HG03575 (cell line): ENCODE data around the gene TNKS2.
"Not testable (repeated sequence)": the region's sequence is repeated elsewhere in the genome, so short reads cannot be mapped to it uniquely, and the experiment has no call there.

Source experiments
- ATAC-seq: cut with Tn5 transposase; IDR thresholded peaks from one replicate; pipeline ENCODE4 v1.9.1; 2021; ENCODE audit not compliant: unreplicated experiment, insufficient number of reproducible peaks, low FRiP score; ENCODE audit errors: extremely low read depth

The TNKS2 gene

DNA sequence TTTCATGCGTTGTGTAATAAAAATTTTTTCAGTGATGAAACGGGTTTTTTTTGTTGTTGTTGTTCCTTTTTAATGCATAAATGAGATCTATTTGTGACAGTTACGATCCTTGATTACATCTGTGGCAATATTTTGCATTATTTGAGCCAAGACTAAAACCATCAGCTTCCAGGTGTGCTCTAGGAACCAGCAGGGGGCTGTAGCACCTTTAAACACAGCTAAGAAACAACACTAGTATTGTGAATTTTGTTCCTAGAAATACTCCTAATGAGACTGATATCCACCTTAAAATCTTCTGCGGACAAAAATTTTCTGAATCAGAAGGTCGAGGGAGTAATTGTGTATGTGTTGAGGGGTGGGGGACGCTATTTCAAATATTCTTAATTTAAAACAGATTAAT is 58.4 kb downstream of the TNKS2 start:
- ATAC-seq = no peak

DNA sequence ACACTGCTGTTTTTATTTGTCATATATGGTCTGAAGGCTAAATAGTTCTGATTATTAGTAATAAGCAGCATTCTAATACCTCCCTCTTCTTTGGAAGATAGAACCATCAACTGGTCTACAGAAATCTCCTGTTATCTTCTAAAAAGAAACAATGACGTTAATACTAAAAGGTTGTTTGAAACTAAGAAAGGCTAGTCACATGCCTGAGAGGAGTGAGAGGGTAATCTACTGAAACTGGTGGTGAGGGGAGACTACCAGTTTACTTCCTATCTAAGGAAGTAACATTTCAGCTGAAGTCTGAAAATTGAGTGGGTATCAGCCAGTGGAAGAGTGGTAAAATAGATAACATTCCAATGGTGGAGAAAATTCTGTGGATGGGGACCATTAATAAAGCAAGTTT is 62.7 kb downstream of the TNKS2 start:
- no peak for ATAC-seq

DNA sequence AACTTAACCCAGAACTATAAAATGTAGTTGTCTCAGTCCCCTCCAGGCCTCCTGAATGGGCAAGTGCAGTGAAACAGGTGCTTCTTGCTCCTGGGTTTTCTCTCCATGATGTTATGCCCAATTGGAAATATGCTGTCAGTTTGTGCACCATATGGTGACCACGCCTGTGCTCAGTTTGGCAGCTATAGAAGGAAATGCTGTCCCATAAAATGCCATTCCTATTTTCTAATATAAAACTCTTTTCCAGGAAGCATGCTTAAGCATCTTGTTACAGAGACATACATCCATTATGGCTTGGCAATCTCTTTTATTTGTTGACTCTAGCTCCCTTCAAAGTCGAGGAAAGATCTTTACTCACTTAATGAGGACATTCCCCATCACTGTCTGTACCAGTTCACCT is 65.9 kb downstream of the TNKS2 start:
- ATAC-seq = no peak

DNA sequence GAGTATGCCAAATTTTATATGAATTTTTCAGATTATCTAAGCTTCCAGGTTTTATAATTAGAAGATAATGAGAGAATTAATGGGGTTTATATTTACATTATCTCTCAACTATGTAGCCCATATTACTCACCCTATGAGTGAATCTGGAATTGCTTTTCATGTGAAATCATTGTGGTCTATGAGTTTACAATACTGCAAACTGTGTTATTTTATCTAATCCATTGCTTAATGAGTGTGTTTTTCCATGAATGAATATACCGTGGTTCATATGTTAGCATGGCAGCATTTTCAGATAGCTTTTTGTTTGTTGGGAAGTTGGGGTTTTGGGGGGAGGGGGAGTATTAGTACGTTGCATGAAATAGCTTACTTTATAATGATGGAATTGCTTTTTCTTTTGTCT is 66.5 kb downstream of the TNKS2 start:
- ATAC-seq = no peak

DNA sequence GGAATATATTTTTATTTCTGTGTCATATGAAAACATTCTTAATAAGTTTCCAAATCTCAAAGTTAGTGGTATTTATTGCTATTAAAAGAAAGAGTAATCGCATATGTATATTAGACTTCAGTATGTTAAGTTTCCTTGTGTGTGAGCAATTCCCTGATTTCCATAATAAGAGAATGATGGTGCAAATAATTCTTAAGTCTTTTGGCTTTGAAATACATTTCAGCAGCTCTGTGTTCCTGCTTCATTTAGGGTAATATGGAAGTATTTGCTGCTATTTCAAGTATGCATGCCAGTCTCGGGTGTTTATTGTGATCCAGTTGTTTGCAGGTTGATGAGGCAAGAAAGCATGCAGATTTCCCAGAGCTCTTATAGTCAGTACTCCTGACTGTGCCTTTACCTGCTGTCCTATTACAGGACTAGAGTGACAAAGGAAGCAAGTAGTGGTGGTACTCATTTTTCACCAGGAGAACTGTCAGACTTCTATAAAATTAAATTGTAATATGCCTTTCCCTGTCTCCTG is 67.4 kb downstream of the TNKS2 start:
- no peak for ATAC-seq

DNA sequence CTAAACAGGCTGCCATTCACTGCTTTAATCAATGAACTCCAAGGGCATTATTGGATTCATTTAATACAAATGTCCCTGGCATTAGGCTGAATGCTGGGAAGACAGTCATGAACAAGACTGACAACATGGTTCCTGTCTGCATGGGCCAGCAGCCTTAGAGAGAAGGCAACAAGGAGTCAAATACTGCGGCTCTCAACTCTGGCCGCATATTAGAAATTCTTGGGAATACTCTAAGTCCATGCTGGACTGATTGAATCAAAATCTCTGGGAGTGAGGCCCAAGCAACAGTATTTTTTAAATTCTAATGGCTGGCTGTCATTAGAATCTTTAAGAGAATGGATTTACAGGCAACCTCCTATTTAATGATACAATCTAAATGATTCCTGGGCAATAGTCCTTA is 76.9 kb downstream of the TNKS2 start:
- no peak for ATAC-seq

DNA sequence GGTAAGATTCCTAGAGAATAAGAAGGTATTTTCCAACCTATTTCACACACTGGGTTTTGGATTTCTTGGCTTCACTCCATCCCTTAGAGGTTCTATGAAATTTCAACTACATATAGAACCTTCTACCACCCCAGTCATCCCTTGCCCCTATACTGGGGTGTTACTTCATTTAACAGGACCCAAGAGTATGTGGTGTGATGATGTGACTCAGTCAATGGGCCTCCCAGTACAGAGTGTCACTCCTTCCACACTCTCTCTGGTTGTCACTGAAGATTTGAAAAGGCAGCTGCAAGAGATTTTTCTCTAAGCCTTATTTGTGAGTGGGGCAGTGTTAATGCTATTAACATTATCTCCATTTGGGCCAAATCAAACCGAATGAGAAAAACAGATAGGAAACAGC is 77.6 kb downstream of the TNKS2 start:
- no peak for ATAC-seq

DNA sequence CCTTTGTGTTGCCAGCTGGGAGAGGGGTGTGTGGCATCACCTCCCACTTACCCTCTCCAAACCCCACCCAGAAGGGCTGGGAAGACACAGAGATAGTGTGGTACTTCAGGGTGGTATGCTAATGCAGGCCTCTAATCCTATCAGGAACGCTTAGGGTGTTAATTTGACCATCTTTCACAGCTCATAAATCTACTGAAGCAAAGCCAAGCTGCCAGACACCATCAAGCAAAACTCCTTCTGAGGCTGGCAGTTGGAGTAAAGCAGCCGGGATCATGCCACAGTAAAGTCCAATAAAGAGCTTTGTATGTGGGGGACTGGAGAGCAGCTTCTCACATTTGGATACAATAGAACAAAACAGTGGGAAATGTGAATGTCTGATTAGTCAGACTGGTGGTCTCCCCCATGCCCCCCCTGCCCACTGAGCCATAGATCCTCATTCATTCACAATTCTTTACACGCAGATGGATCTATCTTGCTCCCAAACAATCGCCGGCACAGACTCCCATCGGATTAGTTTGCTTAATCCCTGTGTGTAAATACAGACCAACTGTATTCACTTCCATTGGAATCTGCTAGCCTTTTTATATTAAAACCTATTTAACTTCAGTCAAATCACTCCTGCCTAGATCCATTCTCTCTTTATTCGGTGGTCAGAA is 81.4 kb downstream of the TNKS2 start:
- no peak for ATAC-seq

DNA sequence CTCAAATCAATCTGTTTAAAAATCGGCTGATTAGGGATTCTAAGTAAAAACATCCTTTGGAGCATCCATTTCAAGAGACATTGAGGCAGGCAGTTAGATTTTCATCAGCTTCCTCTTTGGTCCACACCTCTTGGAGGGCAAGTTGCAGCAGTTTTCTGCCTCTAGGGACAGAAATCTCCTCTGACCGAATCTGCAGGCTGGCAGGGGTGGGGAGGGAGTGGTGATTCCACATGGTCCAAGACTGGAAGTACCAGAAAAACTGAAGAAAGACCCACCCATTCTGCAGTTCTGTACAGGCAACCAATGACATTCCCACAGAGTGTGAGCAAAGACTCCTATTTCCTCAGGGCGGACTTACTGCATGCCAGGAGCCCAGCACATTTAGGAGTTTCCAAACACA is 82.1 kb downstream of the TNKS2 start:
- ATAC-seq = no peak

DNA sequence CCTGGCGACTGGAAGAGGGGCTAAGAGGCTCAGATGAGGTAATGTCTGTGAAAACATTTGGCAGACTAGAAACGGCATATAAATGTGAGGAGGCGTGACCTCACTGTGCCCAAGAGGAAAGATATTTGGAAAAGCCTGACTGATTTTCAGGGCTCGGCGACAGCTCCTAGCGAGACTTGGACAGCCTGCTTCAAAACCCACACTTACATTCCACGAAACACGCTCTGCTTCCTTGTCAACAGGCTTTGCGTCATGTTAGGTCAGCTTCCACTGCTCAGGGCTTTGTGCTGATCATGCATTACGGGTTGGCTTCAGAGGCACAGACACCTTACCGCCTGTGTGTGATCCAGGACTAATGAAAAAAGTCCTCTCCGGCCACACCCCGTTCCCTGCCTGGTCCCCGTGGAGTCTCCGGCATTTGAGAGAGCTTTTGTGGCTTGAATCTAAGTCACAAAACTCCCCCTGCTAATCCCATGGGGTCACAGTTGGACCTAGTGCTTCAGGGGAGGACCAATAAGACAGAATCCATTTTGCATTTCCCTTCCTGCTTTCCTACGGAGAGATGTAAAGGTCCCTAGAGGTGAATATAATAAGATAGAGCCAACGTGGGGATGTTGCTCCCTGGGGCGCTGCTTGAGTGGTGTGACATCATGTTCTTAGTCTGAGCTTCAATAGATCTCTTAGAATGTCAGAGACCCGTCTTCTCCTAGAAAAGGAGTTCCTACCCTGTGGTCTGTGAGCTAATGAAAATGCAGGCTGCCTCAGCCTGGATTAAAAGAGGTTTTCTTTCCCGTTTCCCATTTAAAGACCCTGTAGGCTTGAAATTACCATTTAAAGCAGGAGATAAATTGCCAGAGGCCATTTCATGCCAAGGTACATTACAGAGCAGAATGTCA is 85.6 kb downstream of the TNKS2 start:
- no peak for ATAC-seq

DNA sequence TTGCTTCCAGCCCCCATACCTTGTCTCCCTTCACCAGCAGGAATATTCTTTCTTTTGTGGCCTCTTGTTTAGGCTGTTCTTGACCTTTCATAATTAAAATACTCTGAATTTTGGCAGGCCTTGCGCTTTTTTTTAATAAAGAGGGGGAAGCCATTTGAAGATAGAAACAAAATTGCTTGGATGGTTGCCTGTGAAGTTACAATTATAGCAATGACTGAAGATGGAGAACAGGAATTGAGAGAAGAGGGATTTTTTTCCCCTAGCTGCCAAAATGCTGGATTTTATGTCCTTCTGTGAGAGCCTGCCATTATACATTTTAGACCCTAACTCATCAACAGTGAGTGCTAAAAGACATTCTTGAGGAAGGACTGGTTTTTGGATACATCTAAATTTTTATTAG is 86.3 kb downstream of the TNKS2 start:
- no peak for ATAC-seq

DNA sequence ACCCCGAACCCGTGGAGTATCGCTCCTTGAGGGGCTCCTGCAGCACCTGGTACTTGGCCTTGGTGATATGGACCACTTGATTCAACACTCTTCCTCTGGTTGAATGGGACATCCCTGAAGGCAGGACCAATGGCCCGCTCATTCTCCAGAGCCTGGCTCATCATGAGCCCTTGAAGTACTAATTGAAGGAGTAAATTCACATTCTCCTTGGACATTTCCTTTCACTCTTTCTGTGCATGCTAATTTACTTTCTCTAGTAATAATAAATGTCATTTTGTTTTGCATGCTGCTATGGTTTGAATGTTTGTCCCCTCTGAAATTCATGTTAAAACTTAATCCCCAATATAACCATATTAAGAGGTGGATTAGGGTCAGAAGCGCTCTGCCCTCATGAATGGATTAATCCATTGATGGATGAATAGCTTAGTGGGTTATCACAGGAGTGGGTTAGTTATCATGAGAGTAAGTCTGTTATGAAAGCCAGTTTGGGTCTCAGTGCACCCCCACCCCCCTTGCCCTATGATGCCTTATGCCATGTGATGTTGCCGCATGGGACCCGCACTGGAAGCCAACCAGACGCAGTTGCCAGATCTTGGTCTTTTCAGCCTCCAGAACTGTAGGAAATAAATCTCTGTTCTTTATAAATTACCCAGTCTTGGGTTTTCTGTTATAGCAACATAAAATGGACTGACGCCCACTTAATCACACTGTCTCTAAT is 87.3 kb downstream of the TNKS2 start:
- ATAC-seq = no peak

DNA sequence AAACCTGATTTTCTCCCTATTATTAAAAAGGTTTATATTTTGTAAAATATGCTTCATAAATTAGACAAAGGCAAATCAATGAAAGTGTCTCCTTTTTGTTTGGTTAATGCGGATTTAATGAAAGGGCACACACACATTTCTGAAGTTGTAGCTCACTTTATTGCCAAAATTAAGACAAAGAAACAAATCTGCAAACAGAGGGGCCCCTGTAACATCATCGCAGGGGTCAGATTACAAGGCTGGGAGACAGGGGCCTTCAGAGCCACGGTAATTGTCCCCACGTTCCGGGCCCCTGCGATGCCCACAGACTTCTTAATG is 88.7 kb downstream of the TNKS2 start:
- no peak for ATAC-seq

DNA sequence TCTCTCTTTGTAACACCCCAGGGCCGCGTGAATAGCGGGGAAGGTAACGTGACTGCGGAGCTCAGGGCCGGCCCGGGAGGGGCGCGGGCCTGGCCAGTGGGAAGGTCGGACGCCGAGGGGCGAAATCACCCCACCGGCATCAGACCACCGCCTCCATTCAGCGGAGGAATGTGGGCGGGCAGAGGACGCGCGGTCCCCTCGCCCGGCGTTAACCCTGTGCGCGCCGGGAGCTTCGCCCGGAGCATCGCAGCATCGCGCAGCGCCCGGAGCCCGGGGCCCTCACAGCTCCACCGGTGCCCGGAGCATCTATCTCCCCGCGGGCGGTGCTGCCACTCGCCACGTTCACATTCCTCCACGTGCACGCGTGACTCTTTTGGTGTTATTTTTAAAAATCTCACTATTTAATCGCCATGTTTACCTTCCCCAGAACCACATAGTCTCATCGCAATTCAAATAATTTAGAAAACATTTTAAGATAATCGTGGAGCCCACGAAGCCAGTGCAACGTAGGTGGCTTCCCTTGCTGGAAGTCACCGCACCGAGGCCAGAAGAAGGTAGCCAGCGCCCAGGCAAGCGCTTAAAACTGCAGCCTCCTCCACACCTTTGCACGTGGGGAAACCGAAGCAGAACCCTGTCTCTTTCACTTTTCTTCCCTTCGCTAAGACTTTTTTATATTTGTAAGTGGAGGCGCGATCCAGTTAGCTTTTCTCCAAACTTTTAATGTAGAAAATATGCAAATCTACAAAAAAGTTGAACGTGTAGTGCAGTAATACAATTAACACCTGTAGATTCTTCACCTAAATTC is 89.2 kb downstream of the TNKS2 start:
- ATAC-seq = no peak

DNA sequence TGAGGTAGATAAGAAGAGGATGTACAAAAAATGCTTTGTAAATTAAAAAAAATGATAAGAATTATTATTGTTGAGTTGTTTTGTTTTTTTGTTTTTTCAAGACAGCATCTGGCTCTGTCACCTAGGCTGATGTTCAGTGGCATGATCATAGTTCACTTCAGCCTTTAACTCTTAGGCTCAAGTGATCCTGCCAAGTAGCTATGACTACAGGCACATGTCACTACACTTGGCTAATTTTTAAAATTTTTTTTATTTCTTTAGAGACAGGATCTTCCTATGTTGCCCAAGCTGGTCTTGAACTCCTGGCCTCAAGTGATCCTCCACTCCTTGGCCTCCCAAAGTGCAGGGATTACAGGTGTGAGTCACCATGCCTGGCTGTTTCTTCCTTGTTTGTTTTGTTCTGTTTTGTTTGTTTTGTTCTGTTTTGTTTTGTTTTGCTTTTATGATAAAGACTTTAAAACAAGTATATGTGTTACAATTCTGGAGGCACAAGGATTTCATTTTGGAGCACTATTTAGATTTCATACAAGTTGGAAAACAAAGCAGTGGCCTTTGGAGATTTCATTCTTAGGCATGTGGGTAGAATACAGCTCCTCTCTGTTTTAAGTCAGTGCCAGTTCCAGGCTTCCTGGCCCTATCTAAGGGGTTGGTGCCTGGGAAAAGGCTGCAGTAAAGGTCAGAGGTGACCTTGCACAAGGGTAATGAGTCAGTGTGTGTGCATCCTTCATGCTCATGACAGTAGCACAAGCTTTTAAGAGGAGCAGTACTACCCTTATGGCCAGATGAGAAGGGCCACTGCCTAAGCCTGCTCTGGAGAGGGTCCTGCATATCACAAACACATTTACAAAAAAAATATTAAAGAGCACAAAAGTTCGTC is 93.1 kb downstream of the TNKS2 start:
- no peak for ATAC-seq

DNA sequence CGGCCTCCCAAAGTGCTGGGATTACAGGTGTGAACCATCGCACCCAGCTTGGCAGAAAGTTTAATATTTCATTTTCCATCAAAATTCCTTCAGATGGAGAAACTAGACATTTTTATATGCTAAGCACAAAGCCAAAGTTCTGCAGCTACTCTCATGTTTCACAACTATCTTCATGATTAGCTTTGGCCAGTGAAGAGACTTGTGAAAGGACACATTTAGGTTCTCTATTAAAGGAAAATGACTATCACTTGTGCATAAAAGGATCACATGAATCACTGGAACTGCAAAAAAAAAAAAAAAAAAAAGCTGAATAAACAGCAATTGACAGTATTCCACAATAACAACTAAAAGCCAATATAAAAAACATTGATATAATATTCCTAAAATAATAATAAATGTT is 94.8 kb downstream of the TNKS2 start:
- no peak for ATAC-seq

DNA sequence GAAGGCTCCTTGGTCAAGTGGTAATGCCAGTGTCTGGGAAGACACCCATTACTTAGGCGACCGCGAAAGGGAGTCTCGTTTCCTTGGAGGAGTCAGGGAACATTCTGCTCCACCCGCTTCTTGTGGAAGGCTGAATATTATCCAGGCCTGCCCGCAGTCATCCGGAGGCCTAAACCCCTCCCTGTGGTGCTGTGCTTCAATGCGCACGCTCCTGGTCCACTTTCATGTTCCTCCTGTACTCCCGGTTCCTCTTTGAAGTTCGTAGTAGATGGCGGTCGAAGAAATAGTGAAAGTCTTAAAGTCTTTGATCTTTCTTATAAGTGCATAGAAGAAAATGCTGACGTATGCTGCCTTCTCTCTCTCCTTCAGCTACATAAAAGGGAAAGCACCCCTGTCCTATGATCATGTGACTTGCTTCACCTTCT is 96.0 kb downstream of the TNKS2 start:
- not testable (repeated sequence) for ATAC-seq

DNA sequence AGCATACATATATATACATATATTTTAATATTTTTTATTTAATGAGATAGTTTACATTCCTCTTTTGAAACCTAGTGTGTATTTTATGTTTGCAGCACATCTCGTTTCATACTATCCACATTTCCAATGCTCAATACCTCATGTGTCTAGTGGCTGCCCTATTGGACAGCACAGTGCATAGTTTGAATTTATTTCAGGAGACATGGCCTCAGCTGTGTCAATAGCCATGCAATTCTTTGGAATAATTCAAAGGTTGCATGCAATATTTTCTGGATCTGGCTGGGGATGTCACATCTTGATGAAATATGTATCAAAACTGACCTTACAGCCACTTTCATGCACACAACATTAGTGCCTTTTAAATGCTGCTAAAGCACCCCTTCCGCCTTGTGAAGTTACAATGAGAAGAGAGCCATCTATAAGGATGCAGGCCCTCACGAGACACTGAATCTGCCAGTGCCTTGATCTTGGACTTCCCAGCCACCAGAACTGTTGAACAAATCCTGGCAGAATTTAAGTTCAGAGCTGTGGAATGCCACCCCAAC is 98.1 kb downstream of the TNKS2 start:
- ATAC-seq = no peak
